NCI-H2171 (cell line): ENCODE results near the gene ZSWIM9.

ENCODE experiments used
- DNase-seq: peaks from one replicate; lab custom pipeline; 2025; lab: John Stamatoyannopoulos, UW

Gene ZSWIM9

GRCh38 chr19:48169939-48170803 lies at the start of gene ZSWIM9, which contains the start of gene LIG1:
Gene ZSWIM9, plus strand, starts transcription at chr19:48170680. Its CDS starts 1,123 bp downstream, at chr19:48171803.
Gene LIG1, minus strand, starts transcription at chr19:48170344. Its CDS starts 4,778 bp downstream, at chr19:48165566.
- DNase-seq = peak; percentile 97

- no peak for DNase-seq
These were observed 49.4 kb upstream of the ZSWIM9 start for GRCh38 chr19:48121066-48121465.

GRCh38 chr19:48121909-48122371 lies 48.5 kb upstream of the ZSWIM9 start:
- DNase-seq = no peak

GRCh38 chr19:48122421-48122820 lies 48.1 kb upstream of the ZSWIM9 start:
- DNase-seq = no peak

GRCh38 chr19:48123907-48124651 lies 46.4 kb upstream of the ZSWIM9 start:
- no peak for DNase-seq

GRCh38 chr19:48127561-48127960 lies 42.9 kb upstream of the ZSWIM9 start:
- no peak for DNase-seq

- DNase-seq = no peak
These were observed 37.4 kb upstream of the ZSWIM9 start for GRCh38 chr19:48133094-48133493.

- no peak for DNase-seq
These were observed 35.1 kb upstream of the ZSWIM9 start for GRCh38 chr19:48135411-48135810.

GRCh38 chr19:48136547-48136946 lies 33.9 kb upstream of the ZSWIM9 start:
- no peak for DNase-seq

- no peak for DNase-seq
These were observed 33.1 kb upstream of the ZSWIM9 start for GRCh38 chr19:48137411-48137810.

- DNase-seq = no peak
These were observed 31.4 kb upstream of the ZSWIM9 start for GRCh38 chr19:48139053-48139452.

- DNase-seq = no peak
These were observed 22.8 kb upstream of the ZSWIM9 start for GRCh38 chr19:48147597-48148175.

GRCh38 chr19:48148576-48148975 lies 21.9 kb upstream of the ZSWIM9 start:
- DNase-seq = no peak

GRCh38 chr19:48149430-48149829 lies 21.1 kb upstream of the ZSWIM9 start:
- DNase-seq = no peak

GRCh38 chr19:48152551-48152950 lies 17.9 kb upstream of the ZSWIM9 start:
- peak; percentile 3 for DNase-seq

- no peak for DNase-seq
These were observed 16.5 kb upstream of the ZSWIM9 start for GRCh38 chr19:48154003-48154402.

GRCh38 chr19:48158210-48158790 lies 12.2 kb upstream of the ZSWIM9 start:
- no peak for DNase-seq

GRCh38 chr19:48168689-48169088 lies 1.8 kb upstream of the ZSWIM9 start:
- DNase-seq = no peak

- DNase-seq = peak; percentile 74
These were observed 922 bp upstream of the ZSWIM9 start for GRCh38 chr19:48169578-48169938.

- no peak for DNase-seq
These were observed 402 bp downstream of the ZSWIM9 start for GRCh38 chr19:48170817-48171347.

GRCh38 chr19:48171710-48172109 lies 1.2 kb downstream of the ZSWIM9 start:
- no peak for DNase-seq

GRCh38 chr19:48174445-48175030 lies 4.1 kb downstream of the ZSWIM9 start:
- DNase-seq = no peak
